NB4 (cell line): Measurements from ENCODE around the gene MEF2C.

Experiments
- DNase-seq: peaks from one replicate; pipeline ENCODE4 v3.0.0; 2010; ENCODE audit warnings: low read depth
- H3K4me3 ChIP-seq: one replicate; pipeline ENCODE4 v1.5.1; 2011; ENCODE audit warnings: mild to moderate bottlenecking, low read depth, low read length, moderate library complexity
- MYC ChIP-seq: IDR thresholded peaks from 2 replicates; pipeline ENCODE4 v1.6.1; 2011; ENCODE audit warnings: low read depth, low read length
- POLR2A ChIP-seq: IDR thresholded peaks from 2 replicates; pipeline ENCODE4 v1.6.1; 2011; ENCODE audit warnings: mild to moderate bottlenecking; ENCODE audit not compliant: insufficient read length; ENCODE audit errors: extremely low read depth
- TF ChIP-seq, protein P1 (sequence below): IDR thresholded peaks from one replicate; pipeline ENCODE4 v1.5.1; 2012; ENCODE audit warnings: low read depth, low read length
- TF ChIP-seq, protein P2 (sequence below): IDR thresholded peaks from 2 replicates; pipeline ENCODE4 v1.6.1; 2011; ENCODE audit warnings: low read depth, low read length

MEF2C gene

DNA sequence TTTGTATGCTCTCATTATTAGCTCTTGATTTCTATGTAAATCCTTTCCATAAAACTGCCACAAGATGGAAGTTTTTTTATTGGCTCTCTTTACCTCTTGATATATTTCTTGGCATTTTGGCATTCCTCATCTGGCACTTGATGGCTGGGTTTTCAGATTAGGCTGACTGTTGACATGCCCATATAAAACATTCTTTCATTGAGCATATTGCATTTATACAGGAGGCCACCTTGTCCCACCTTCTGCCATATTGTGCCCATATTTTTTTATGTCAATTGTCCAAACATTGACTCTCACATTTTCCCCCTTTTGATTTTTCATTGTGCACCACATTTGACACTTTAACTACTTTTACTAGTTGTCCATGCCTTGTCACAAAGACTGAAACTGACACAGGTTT lies 182.9 kb downstream of the MEF2C start:
- TF ChIP-seq MYC, result no peak
- TF ChIP-seq POLR2A, result no peak
- TF ChIP-seq, protein P1, sequence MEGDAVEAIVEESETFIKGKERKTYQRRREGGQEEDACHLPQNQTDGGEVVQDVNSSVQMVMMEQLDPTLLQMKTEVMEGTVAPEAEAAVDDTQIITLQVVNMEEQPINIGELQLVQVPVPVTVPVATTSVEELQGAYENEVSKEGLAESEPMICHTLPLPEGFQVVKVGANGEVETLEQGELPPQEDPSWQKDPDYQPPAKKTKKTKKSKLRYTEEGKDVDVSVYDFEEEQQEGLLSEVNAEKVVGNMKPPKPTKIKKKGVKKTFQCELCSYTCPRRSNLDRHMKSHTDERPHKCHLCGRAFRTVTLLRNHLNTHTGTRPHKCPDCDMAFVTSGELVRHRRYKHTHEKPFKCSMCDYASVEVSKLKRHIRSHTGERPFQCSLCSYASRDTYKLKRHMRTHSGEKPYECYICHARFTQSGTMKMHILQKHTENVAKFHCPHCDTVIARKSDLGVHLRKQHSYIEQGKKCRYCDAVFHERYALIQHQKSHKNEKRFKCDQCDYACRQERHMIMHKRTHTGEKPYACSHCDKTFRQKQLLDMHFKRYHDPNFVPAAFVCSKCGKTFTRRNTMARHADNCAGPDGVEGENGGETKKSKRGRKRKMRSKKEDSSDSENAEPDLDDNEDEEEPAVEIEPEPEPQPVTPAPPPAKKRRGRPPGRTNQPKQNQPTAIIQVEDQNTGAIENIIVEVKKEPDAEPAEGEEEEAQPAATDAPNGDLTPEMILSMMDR, result no peak
- TF ChIP-seq, protein P2, sequence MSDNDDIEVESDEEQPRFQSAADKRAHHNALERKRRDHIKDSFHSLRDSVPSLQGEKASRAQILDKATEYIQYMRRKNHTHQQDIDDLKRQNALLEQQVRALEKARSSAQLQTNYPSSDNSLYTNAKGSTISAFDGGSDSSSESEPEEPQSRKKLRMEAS, result no peak
- H3K4me3 ChIP-seq, result no peak overlapping the region
- DNase-seq, result no peak

DNA sequence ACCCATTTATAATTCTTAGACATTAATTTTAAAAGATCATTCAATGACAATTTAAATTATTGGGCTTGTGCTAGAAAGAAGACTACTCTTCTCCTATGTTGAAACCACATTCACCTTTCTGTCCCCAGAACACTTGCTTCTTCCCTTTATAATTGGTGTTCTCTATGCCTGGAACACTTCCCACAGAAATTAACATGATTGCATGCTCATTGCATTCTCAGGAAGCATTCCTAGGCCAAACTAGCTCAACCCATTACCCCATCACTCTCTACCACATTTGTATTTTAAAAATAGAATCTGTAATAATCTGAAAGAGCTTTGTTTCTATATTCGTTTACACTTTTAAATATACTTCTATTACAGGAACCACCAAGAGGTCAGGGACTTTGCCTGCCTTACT lies 184.7 kb downstream of the MEF2C start:
- DNase-seq, result no peak
- H3K4me3 ChIP-seq, result no peak overlapping the region
- no peak for TF ChIP-seq MYC
- TF ChIP-seq POLR2A, result no peak
- TF ChIP-seq, protein P1, result no peak
- TF ChIP-seq, protein P2, result no peak

DNA sequence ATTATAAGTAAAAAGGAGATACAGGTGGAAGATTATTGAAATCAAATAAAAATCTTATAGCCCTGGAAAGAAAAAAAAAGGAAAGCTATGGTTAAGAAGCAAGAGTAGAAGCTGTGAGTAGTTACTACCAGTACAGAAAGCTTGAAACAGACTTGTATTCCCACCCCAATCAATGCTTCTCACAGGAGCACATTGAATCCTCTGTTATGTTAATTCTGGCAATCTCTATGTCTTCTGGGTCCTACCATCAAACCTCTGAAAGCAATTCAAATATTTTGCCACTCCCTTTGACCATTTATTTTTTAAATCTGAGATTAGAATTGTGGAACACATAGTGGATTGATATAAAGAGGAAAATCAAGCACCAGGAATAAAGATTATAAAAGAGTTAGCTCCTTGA lies 186.5 kb downstream of the MEF2C start:
- no peak overlapping the region for H3K4me3 ChIP-seq
- DNase-seq, result no peak
- no peak for TF ChIP-seq MYC
- TF ChIP-seq, protein P2, result no peak
- no peak for TF ChIP-seq POLR2A
- TF ChIP-seq, protein P1, result no peak

DNA sequence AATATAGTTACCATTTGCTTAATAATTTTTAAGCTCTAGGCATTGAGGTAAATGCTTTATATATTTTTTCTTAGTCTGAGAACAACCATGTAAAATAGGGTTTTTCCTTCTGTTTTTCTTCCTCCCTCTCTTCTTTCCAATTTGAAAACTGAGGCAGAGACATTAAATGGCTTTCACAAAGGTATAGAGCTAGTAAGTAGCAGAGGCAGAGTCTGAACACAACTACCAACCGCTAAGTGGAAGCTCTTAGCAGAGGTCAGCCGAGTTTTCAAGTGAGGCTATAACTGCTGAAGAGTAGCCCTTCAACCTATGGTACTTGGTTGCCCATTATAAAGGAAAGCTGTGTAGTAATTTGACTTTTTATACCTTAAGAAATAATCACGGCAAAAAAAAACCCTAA lies 187.1 kb downstream of the MEF2C start:
- H3K4me3 ChIP-seq, result no peak overlapping the region
- TF ChIP-seq, protein P1, result no peak
- TF ChIP-seq, protein P2, result no peak
- TF ChIP-seq POLR2A, result no peak
- no peak for TF ChIP-seq MYC
- DNase-seq, result no peak

DNA sequence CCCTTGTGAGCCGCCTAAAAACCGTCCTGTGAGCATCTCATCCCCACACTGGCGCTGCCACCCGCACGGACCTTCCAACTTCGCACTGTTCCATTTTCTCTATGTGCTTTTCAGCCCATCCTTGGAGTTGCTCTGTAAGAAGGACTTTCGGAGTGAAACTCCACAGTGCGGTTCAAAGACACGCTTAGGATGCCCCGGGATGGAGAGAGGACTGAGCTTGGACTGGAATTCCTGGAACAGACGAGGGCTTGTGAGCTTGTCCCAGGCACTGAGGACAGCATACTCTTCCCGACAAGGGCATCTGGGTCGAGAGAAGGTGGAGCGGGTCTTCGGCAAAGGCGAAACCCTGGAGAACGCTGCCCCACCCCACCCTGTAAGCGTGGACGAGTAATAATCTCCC lies 187.8 kb downstream of the MEF2C start:
- TF ChIP-seq MYC, result no peak
- TF ChIP-seq, protein P1, result no peak
- TF ChIP-seq, protein P2, result no peak
- TF ChIP-seq POLR2A, result no peak
- no peak for DNase-seq
- H3K4me3 ChIP-seq, result no peak overlapping the region
